ENCODE measurements around the gene ULK4.
"Not testable (repeated sequence)": the region's sequence is repeated elsewhere in the genome, so short reads cannot be mapped to it uniquely, and the experiment has no call there.

The ULK4 gene

GRCh38 chr3:41450416-41451231, 511.3 kb downstream of the ULK4 start:
- no peak for DNase-seq (ENCODE audit: low read depth in 2 of 2, low spot score in 1 of 2)

GRCh38 chr3:41448396-41448795, 513.5 kb downstream of the ULK4 start:
- no peak for DNase-seq (ENCODE audit: low read depth in 2 of 2, low spot score in 1 of 2)

- no peak for DNase-seq (ENCODE audit: low read depth in 2 of 2, low spot score in 1 of 2)
Observed at GRCh38 chr3:41447701-41448100, 514.2 kb downstream of the ULK4 start.

- DNase-seq (ENCODE audit: low read depth in 2 of 2, low spot score in 1 of 2), result not testable (repeated sequence)
Observed at GRCh38 chr3:41446316-41446715, 515.6 kb downstream of the ULK4 start.

GRCh38 chr3:41441568-41441967, 520.3 kb downstream of the ULK4 start:
- DNase-seq (ENCODE audit: low read depth in 2 of 2, low spot score in 1 of 2), result no peak

GRCh38 chr3:41441139-41441538, 520.8 kb downstream of the ULK4 start:
- DNase-seq (ENCODE audit: low read depth in 2 of 2, low spot score in 1 of 2), result no peak

- DNase-seq (ENCODE audit: low read depth in 2 of 2, low spot score in 1 of 2), result no peak
Observed at GRCh38 chr3:41436983-41437382, 524.9 kb downstream of the ULK4 start.

GRCh38 chr3:41434781-41435180, 527.1 kb downstream of the ULK4 start:
- no peak for DNase-seq (ENCODE audit: low read depth in 2 of 2, low spot score in 1 of 2)

- DNase-seq (ENCODE audit: low read depth in 2 of 2, low spot score in 1 of 2), result no peak
Observed at GRCh38 chr3:41431386-41431785, 530.5 kb downstream of the ULK4 start.

- no peak for DNase-seq (ENCODE audit: low read depth in 2 of 2, low spot score in 1 of 2)
Observed at GRCh38 chr3:41430886-41431285, 531.0 kb downstream of the ULK4 start.

- DNase-seq (ENCODE audit: low read depth in 2 of 2, low spot score in 1 of 2), result no peak
Observed at GRCh38 chr3:41430391-41430790, 531.5 kb downstream of the ULK4 start.

GRCh38 chr3:41426485-41426884, 535.4 kb downstream of the ULK4 start:
- DNase-seq (ENCODE audit: low read depth in 2 of 2, low spot score in 1 of 2), result no peak

GRCh38 chr3:41424543-41425300, 537.2 kb downstream of the ULK4 start:
- DNase-seq (ENCODE audit: low read depth in 2 of 2, low spot score in 1 of 2), result no peak

- no peak for DNase-seq (ENCODE audit: low read depth in 2 of 2, low spot score in 1 of 2)
Observed at GRCh38 chr3:41419809-41420208, 542.1 kb downstream of the ULK4 start.

GRCh38 chr3:41418961-41419691, 542.8 kb downstream of the ULK4 start:
- no peak for DNase-seq (ENCODE audit: low read depth in 2 of 2, low spot score in 1 of 2)

GRCh38 chr3:41417574-41417973, 544.3 kb downstream of the ULK4 start:
- no peak for DNase-seq (ENCODE audit: low read depth in 2 of 2, low spot score in 1 of 2)

- no peak for DNase-seq (ENCODE audit: low read depth in 2 of 2, low spot score in 1 of 2)
Observed at GRCh38 chr3:41411065-41411464, 550.8 kb downstream of the ULK4 start.

GRCh38 chr3:41405466-41405865, 556.4 kb downstream of the ULK4 start:
- DNase-seq (ENCODE audit: low read depth in 2 of 2, low spot score in 1 of 2), result no peak

GRCh38 chr3:41404582-41404981, 557.3 kb downstream of the ULK4 start:
- DNase-seq (ENCODE audit: low read depth in 2 of 2, low spot score in 1 of 2), result no peak

GRCh38 chr3:41394896-41395295, 567.0 kb downstream of the ULK4 start:
- no peak for DNase-seq (ENCODE audit: low read depth in 2 of 2, low spot score in 1 of 2)

- DNase-seq (ENCODE audit: low read depth in 2 of 2, low spot score in 1 of 2), result not testable (repeated sequence)
Observed at GRCh38 chr3:41370765-41371535, 591.0 kb downstream of the ULK4 start.
